ENCODE data around the gene PLPPR1. TPM values are rescaled to one million over a fixed set of nuclear protein-coding genes. Genes with fewer than 3 reads are reported as not detected.

The PLPPR1 gene
- not detected for total RNA-seq
- long read RNA-seq: 0 reads

- DNase-seq (ENCODE audit: low spot score): no peak
- intact Hi-C loops (cut with DNase I): no loop called here
These were observed at the start of gene PLPPR1 for GRCh38 chr9:101028346-101029314. PLPPR1 (plus strand) TSS chr9:101028727.

- DNase-seq (ENCODE audit: low spot score): no peak
- intact Hi-C loops (cut with DNase I): no loop called here
These were observed 38.8 kb upstream of the PLPPR1 start for GRCh38 chr9:100989731-100990130.

DNA sequence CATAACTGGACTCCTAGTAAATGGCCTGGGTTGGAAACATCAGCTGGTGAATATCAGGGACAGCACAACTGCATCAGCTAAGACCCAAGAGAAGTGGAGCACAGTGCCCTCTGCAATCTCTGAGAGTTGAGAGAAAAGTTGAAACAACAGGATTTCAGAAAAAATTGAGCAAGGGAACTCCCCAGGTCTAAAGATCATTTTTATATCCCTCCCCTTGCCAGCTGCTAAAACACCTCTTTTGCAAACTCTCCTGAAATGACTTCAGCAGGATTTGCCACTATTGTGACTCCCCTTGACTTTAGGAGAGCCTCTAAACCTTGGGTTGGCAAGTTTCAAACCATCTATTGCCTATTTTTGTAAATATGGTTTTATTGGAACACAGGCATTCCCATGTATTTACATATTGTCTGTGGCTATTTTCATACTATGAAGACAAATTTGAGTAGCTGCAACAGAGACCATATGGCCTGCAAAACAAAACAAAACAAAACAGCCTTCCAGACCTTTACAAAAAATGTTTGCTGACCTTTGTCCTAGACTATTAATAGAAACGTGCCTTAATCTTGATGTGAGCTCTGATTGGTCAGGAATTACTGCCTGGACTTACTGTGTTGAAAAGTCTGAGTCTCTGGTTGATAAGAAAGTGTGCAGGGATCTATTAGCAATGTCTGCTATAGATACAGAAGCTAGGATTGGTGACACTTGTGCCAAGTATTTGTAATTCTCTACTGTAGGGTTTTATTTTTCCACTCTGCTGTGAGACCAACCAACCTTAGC lies 37.7 kb upstream of the PLPPR1 start:
- DNase-seq (ENCODE audit: low spot score): no peak
- intact Hi-C loops (cut with DNase I): no loop called here

- no peak for DNase-seq (ENCODE audit: low spot score)
- intact Hi-C loops (cut with DNase I): no loop called here
These were observed 35.9 kb upstream of the PLPPR1 start for GRCh38 chr9:100992632-100993031.

DNA sequence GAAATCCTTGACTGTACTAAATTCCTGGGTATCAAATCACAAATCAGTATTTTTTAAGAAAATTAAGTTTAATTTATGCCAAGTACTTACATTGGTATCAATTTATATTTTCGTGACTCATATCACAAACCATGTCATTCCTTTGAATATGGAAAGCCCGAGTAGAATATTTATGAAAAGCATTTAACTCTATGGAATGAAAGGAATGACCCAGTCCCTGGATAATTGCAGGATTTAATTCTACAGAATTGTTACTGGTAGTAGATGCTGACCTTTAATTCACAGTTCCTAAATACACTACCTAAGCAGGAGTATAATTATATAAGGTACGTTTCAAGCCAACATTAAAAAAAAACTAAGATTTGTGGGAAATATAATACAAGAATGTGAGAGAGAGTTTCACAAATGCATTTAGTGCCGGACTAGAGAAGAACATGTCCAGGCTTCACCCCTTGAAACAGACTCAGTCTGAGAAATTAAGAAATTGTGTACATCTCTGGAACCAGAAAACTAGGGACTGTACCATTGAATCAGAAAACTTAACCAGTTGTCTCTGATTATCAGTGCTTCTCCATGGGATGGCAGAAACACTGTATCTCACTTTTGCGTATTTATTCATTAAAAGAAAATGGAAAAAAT lies 28.5 kb upstream of the PLPPR1 start:
- intact Hi-C loops (cut with DNase I): no loop called here
- no peak for DNase-seq (ENCODE audit: low spot score)

DNA sequence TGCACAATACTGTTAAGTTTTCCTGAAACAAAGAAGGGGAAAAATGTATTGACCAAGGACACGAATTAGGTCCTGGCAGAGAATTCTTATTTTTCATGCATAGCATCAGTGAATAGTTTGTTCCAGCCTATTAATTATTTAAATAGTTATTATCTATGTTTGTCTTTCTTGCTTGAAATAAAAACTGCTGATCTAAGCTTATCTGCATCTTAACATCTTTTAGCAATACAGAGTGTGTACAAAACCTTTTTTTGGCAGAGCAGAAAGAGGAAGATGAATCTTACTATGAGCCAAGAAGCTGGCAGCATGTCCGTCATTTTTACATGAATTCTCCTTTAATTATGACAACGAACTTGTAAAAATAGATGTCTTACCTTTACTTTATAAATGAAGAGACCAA lies 23.3 kb upstream of the PLPPR1 start:
- DNase-seq (ENCODE audit: low spot score): no peak
- intact Hi-C loops (cut with DNase I): no loop called here

- intact Hi-C loops (cut with DNase I): no loop called here
- DNase-seq (ENCODE audit: low spot score): no peak
These were observed 14.0 kb upstream of the PLPPR1 start for GRCh38 chr9:101014566-101014965.

DNA sequence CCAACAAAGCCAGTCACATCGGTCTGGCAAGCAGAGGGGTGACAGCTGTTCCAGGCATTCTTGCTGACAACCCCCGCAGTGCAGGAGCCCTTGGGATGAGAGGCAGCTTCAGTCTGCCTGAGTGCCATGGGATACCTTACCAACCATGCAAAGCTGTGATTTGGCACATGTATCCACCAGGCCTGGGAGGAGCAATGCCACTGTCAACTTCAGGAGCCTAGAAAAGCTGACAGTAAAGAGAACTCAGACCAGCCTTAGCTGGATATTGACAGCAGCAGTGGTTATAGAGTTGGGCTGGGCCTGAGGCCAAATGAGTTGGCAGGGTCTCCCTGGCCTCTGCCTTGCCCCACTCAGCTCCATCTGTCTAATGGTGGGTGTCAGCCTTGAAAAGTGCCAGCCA lies 10.1 kb upstream of the PLPPR1 start:
- intact Hi-C loops (cut with DNase I): no loop called here
- no peak for DNase-seq (ENCODE audit: low spot score)

DNA sequence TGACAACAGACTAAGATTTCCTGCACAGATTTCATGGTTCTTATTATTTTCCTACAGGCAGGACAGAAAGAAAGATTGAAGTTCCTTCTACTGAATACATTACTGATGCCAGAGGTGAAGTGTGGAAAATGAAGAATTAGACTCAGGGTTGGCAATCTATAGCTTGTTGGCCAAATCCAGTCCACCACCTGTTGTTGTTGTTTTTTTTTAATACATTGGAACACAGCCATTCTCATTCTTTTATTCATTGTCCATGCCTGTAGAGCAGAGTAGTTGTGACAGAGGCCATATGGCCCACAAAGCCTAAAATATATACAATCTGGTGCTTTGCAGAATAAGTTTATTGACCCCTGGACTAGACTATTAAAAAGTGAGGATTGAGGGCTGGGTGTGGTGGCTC lies 5.8 kb upstream of the PLPPR1 start:
- no peak for DNase-seq (ENCODE audit: low spot score)
- intact Hi-C loops (cut with DNase I): no loop called here

DNA sequence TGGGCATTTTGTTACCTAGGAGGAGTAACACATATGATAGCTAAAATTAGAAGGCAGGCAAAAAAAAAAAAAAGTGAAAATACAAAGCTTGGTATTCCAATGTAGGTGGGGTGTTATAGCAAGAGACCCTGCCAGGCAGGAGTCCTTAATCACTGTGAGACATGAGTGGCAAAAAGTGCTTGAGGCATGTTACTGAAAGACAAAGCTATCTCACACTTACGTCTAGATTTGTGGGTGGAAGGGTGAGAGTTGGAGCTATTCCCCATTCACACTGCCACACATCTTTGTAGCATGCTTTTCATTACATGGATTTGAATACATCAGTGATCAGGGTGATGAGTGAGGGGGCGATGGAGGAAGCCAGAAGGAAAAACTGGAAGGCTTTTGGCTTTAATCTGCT lies 2.6 kb upstream of the PLPPR1 start:
- intact Hi-C loops (cut with DNase I): no loop called here
- no peak for DNase-seq (ENCODE audit: low spot score)

- no peak for DNase-seq (ENCODE audit: low spot score)
- intact Hi-C loops (cut with DNase I): no loop called here
These were observed 1.7 kb upstream of the PLPPR1 start for GRCh38 chr9:101026824-101027223.

- DNase-seq (ENCODE audit: low spot score): no peak
- intact Hi-C loops (cut with DNase I): no loop called here
These were observed 1.3 kb upstream of the PLPPR1 start for GRCh38 chr9:101027236-101027635.

- no peak for DNase-seq (ENCODE audit: low spot score)
- intact Hi-C loops (cut with DNase I): no loop called here
These were observed 688 bp upstream of the PLPPR1 start for GRCh38 chr9:101027733-101028345.

DNA sequence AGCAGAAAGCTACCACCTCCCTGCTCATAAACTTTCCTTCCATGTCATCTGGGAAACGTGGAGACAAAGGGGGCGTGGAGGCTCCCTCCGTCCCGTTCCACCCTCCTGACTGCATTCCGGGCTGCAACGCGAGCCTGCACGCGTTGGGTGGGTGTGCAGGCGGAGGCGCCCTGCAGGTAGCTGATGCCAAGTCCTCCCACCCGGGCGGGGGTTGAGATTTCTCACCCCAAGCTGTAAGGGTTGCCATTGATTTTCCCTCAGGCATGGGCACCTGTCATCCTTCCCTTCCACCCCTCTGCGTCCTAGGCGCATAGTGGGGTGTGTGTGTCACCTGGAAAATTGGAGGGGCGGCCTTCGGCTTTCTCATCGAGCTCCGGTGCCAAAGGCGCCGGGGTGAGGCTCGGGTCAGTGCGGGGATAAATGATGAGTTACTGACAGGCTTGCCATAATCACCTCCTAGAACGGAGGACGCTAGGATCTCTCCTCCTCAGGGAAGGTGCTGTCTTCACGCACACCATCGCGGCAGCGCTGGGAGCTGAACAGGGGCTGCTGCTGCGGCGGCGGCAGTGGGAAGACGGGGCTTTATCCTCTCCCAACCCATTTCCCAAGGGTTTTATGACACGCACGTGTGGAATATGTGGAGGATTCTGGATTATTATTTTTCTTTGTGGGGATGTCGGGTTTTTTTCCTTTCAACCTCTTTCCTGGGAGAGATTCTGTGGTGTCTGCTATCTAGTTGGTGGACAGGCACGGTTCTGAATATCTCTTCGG lies 973 bp downstream of the PLPPR1 start:
- intact Hi-C loops (cut with DNase I): no loop called here
- DNase-seq (ENCODE audit: low spot score): no peak

- intact Hi-C loops (cut with DNase I): no loop called here
- no peak for DNase-seq (ENCODE audit: low spot score)
These were observed 1.5 kb downstream of the PLPPR1 start for GRCh38 chr9:101030086-101030391.

GRCh38 chr9:101032426-101032825 lies 3.9 kb downstream of the PLPPR1 start:
- intact Hi-C loops (cut with DNase I): no loop called here
- DNase-seq (ENCODE audit: low spot score): no peak

DNA sequence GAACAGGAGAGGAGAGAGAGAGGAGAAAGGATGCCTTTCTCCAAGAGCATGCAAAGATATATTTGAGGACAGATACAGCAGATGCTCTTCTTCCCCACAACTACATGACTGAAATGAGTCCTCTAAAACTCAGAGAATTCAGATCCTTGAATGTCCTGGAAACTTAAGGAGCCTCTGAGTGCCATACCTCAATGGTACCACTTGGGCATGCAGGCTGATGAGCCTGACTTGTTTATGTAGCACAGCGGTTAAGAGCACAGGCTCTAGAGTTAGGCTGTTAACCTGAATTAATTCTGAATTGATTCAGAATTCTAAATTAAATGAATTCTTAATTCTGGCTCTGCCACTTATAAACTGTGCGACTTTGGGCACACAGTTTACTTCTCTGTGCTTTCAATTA lies 5.7 kb downstream of the PLPPR1 start:
- intact Hi-C loops (cut with DNase I): no loop called here
- DNase-seq (ENCODE audit: low spot score): no peak

DNA sequence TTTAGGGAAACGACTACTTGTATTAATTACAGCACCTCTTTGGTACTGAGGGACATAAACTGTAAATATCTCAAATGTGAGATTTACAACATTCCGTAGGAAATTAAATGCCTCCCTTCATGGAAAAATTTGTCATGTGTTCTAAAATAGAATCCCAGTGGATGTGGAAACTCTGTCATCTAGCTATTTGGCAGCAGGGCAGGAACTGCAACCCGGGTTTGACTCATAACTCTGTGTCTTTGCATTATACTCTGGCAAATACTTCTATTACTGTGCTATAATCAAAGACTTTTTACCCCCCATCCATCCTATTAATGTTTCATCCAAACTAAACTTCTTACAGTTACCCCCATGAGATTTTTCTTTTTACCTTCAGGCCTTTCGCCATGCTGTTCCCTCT lies 6.6 kb downstream of the PLPPR1 start:
- no peak for DNase-seq (ENCODE audit: low spot score)
- intact Hi-C loops (cut with DNase I): no loop called here

GRCh38 chr9:101037430-101037829 lies 8.9 kb downstream of the PLPPR1 start:
- intact Hi-C loops (cut with DNase I): no loop called here
- DNase-seq (ENCODE audit: low spot score): no peak

Data from cardiac septum (tissue), 1 donor.